NB4 (cell line): Measurements from ENCODE around the gene ERAP2.

Source experiments
- MAX ChIP-seq: IDR thresholded peaks from 2 replicates; pipeline ENCODE4 v1.6.1; 2011; ENCODE audit warnings: low read depth, low read length
- MYC ChIP-seq: IDR thresholded peaks from 2 replicates; pipeline ENCODE4 v1.6.1; 2011; ENCODE audit warnings: low read depth, low read length
- POLR2A ChIP-seq: IDR thresholded peaks from 2 replicates; pipeline ENCODE4 v1.6.1; 2011; ENCODE audit warnings: mild to moderate bottlenecking; ENCODE audit not compliant: insufficient read length; ENCODE audit errors: extremely low read depth
- TF ChIP-seq, protein P1 (sequence below): IDR thresholded peaks from one replicate; pipeline ENCODE4 v1.5.1; 2012; ENCODE audit warnings: low read depth, low read length

- no peak for TF ChIP-seq POLR2A
- TF ChIP-seq, protein P1, sequence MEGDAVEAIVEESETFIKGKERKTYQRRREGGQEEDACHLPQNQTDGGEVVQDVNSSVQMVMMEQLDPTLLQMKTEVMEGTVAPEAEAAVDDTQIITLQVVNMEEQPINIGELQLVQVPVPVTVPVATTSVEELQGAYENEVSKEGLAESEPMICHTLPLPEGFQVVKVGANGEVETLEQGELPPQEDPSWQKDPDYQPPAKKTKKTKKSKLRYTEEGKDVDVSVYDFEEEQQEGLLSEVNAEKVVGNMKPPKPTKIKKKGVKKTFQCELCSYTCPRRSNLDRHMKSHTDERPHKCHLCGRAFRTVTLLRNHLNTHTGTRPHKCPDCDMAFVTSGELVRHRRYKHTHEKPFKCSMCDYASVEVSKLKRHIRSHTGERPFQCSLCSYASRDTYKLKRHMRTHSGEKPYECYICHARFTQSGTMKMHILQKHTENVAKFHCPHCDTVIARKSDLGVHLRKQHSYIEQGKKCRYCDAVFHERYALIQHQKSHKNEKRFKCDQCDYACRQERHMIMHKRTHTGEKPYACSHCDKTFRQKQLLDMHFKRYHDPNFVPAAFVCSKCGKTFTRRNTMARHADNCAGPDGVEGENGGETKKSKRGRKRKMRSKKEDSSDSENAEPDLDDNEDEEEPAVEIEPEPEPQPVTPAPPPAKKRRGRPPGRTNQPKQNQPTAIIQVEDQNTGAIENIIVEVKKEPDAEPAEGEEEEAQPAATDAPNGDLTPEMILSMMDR, result no peak
- no peak for TF ChIP-seq MAX
- no peak for TF ChIP-seq MYC
Observed at GRCh38 chr5:96883871-96884270, 7.6 kb downstream of the ERAP2 start.
